ENCODE results near the gene SIPA1.
"Not testable (repeated sequence)": the region's sequence is repeated elsewhere in the genome, so short reads cannot be mapped to it uniquely, and the experiment has no call there.

The SIPA1 gene

GRCh38 chr11:65680192-65680743 is 42.4 kb downstream of the SIPA1 start:
- CTCF ChIA-PET: no interaction called here
- POLR2A ChIA-PET: interaction anchor here (1.6 kb wide), 1 partner anchor 17 kb away, joined by 6 read pairs; the partner anchor contains the start of gene RELA
- DNase-seq (ENCODE audit: extremely low spot score): no peak
- TF ChIP-seq SUZ12 (IDR thresholded peaks at IDR 0.05): no peak
- no peak for TF ChIP-seq LEF1 (IDR thresholded peaks at IDR 0.05; ENCODE audit: borderline replicate concordance)
- no peak for TF ChIP-seq BHLHE40 (IDR thresholded peaks at IDR 0.05; ENCODE audit: borderline replicate concordance)
- no peak for TF ChIP-seq NFRKB (IDR thresholded peaks at IDR 0.05)
- no peak for TF ChIP-seq PKNOX1 (IDR thresholded peaks at IDR 0.05)
- TF ChIP-seq FOXA1 (IDR thresholded peaks at IDR 0.05): no peak
- TF ChIP-seq L3MBTL2 (conservative IDR thresholded peaks at IDR 0.05): no peak
- TF ChIP-seq ARNT (IDR thresholded peaks at IDR 0.05): no peak
- TF ChIP-seq TARDBP (IDR thresholded peaks at IDR 0.05): no peak
- no peak for TF ChIP-seq CTBP1 (IDR thresholded peaks at IDR 0.05; ENCODE audit: borderline replicate concordance)
- no peak for TF ChIP-seq HDGF (IDR thresholded peaks at IDR 0.05; ENCODE audit: borderline replicate concordance)
- TF ChIP-seq ELF4 (IDR thresholded peaks at IDR 0.05): no peak
- TF ChIP-seq SP1 (IDR thresholded peaks at IDR 0.05): no peak
- TF ChIP-seq FOXK2 (IDR thresholded peaks at IDR 0.05): no peak
- no peak for TF ChIP-seq FOXM1 (IDR thresholded peaks at IDR 0.05; ENCODE audit: borderline replicate concordance)
- no peak for TF ChIP-seq ZNF384 (IDR thresholded peaks at IDR 0.05)

GRCh38 chr11:65683480-65683879 is 45.6 kb downstream of the SIPA1 start:
- POLR2A ChIA-PET; DNase-seq (ENCODE audit: extremely low spot score); CTCF ChIA-PET: not testable (repeated sequence)

DNA sequence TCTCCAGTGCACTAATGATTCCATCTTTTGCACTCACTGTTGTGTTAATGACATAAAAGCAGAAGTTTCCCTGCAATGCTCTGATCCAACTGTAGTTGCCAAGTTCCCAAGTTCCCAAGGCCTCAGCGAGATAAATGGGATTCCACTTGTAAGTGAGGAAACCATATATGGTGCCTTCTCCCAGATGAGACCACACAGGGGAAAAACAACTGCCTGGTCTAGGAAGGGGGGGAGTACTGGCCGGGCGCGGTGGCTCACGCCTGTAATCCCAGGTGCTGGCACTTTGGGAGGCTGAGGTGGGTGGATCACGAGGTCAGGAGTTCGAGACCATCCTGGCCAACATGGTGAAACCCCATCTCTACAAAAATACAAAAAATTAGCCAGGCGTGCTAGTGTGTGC is 48.1 kb downstream of the SIPA1 start:
- CTCF ChIA-PET: interaction anchor here (0.7 kb wide), 1 partner anchor 60 kb away, joined by 6 read pairs; no protein-coding TSS in a partner anchor
- POLR2A ChIA-PET: no interaction called here
- DNase-seq (ENCODE audit: extremely low spot score): no peak
- TF ChIP-seq FOXK2 (IDR thresholded peaks at IDR 0.05): no peak
- TF ChIP-seq L3MBTL2 (conservative IDR thresholded peaks at IDR 0.05): no peak
- no peak for TF ChIP-seq ZNF384 (IDR thresholded peaks at IDR 0.05)
- TF ChIP-seq HDGF (IDR thresholded peaks at IDR 0.05; ENCODE audit: borderline replicate concordance): no peak
- TF ChIP-seq SUZ12 (IDR thresholded peaks at IDR 0.05): no peak

DNA sequence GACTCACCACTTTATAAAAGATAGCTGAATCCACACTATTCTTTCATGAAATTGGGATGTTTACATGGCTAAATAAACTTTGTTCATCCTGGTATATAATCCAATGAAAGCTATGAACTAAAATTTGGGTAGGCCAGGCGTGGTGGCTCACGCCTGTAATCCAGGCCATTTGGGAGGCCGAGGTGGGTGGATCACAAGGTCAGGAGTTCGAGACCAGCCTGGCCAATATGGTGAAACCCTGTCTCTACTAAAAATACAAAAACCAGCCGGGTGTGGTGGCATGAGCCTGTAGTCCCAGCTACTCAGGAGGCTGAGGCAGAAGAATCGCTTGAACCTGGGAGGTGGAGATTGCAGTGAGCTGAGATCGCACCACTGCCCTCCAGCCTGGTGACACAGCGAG is 53.9 kb downstream of the SIPA1 start:
- CTCF ChIA-PET: interaction anchor here (0.7 kb wide), 1 partner anchor 119 kb away, joined by 3 read pairs; no protein-coding TSS in a partner anchor
- POLR2A ChIA-PET; DNase-seq (ENCODE audit: extremely low spot score): not testable (repeated sequence)

GRCh38 chr11:65692367-65692766 is 54.5 kb downstream of the SIPA1 start:
- TF ChIP-seq FOXM1 (IDR thresholded peaks at IDR 0.05; ENCODE audit: borderline replicate concordance) (no peak), PKNOX1 (IDR thresholded peaks at IDR 0.05) (no peak), ARNT (IDR thresholded peaks at IDR 0.05) (no peak), TARDBP (IDR thresholded peaks at IDR 0.05) (no peak)
- DNase-seq (ENCODE audit: extremely low spot score): no peak
- ChIA-PET CTCF (interaction anchor here (0.7 kb wide), 1 partner anchor 119 kb away, joined by 3 read pairs; no protein-coding TSS in a partner anchor), POLR2A (no interaction called here)

DNA sequence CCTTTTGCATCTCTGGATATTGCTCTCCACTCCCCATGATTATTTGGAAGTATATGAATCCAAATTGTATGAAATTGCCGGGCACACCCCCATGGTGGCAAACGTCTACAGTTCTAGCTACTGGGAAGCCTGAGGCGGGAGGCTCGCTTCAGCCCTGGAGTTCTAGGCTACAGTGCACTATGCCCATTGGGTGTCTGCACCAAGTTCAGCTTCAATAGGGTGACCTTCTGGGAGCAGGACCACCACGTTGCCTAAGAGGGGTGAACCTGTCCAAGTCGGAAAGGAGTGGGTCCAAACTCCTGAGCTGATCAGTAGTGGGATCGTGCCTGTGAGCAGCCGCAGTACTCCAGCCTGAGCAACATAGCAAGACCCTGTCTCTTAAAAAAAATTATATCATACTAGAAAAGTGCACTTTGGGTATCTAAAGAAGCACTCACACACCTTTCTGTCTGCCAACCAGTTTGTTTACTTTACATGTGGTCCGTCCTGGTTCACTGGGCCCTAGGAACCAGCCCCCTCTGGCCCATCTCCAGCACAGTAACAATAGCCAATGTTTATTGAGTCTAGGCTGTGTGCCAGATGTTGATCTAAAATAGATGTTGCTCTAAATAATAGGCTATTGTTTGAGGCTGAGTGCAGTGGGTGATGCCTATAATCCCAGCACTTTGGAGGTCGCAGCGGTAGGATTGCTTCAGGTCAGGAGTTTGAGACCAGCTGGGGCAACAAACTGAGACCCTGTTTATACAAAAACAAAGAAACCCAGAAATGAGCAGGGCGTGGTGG is 57.7 kb downstream of the SIPA1 start:
- ChIA-PET POLR2A (interaction anchor here (1.6 kb wide), 1 partner anchor 17 kb away, joined by 5 read pairs; the partner anchor contains the start of gene KAT5), CTCF (no interaction called here)
- DNase-seq (ENCODE audit: extremely low spot score): no peak
- TF ChIP-seq SP1 (IDR thresholded peaks at IDR 0.05) (no peak), HDGF (IDR thresholded peaks at IDR 0.05; ENCODE audit: borderline replicate concordance) (no peak), L3MBTL2 (conservative IDR thresholded peaks at IDR 0.05) (no peak), FOXA1 (IDR thresholded peaks at IDR 0.05) (no peak), FOXK2 (IDR thresholded peaks at IDR 0.05) (no peak), LEF1 (IDR thresholded peaks at IDR 0.05; ENCODE audit: borderline replicate concordance) (no peak)

GRCh38 chr11:65696802-65697552 is 59.1 kb downstream of the SIPA1 start:
- DNase-seq (ENCODE audit: extremely low spot score): no peak

More at GRCh38 chr11:65696802-65697552, 59.1 kb downstream of the SIPA1 start:
- TF ChIP-seq ARNT (IDR thresholded peaks at IDR 0.05) (no peak), FOXM1 (IDR thresholded peaks at IDR 0.05; ENCODE audit: borderline replicate concordance) (no peak), HDGF (IDR thresholded peaks at IDR 0.05; ENCODE audit: borderline replicate concordance) (no peak), TARDBP (IDR thresholded peaks at IDR 0.05) (no peak), SUZ12 (IDR thresholded peaks at IDR 0.05) (no peak), FOXA1 (IDR thresholded peaks at IDR 0.05) (no peak), PKNOX1 (IDR thresholded peaks at IDR 0.05) (no peak)
- ChIA-PET CTCF (interaction anchor here (0.6 kb wide), 1 partner anchor 193 kb away, joined by 4 read pairs; no protein-coding TSS in a partner anchor), POLR2A (interaction anchor here (1.0 kb wide), 1 partner anchor 15 kb away, joined by 3 read pairs; no protein-coding TSS in a partner anchor)

Data from HEK293T (cell line).